ENCODE measurements around the gene MED16.

The MED16 gene

DNA sequence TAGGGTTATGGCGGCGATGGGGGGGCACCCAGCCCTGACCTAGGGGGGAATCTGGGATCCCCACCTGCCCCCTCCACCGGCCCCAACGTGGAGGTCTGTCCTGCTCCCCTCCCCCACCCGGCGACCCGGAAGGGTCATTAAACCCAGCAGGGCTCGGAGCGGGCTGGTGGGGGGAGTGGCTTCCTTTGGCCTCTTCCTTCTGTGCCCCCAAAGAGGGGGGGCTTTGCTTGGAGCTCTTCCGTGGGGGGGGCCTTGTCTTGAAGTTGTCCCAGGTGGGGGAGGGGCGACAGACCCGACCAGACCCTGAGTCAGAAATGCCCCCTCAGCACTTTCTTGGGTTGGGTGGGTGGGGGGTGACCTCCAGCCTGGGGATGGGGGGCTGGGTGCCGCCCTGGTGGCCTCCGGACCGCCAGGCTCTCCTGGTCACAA, 34.4 kb upstream of the MED16 start:
- DNase-seq = no peak

DNA sequence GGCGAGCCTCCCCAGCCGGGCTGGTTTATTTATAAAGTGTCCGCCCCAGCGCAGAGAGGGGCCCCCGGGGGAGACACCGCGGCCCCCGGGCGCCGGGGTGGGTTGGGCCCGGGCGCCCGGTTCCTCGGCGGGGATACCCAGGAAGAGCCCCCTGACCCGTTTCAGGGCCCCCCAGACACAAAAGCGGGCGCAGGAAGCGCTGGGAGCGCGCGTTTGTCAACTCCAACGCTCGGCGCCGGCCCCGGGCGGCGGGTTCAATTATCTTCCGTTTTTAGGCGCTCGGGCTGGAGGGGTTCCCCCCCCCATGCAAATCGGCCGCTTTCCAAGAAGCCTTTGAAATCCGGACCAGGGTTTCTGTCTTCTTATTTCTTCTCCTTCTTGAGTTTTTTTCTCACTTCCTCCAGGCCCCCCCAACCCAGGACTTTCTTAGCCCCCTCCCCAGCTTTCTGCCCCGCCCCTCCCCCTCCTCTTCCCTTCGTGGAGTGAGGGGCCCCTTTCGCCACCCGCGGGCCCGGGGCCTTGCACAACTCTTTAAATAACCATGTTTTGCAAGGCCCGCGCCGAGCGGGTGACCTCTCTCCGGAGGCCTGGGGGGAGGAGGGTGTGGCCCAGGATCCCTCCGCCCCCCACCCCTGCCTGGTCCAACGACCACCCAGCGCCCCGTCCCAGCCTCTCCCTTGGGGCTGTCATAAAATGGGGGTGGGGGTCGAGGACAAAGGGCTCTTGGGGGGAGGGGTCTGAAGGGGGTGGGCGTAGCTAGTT, 33.8 kb upstream of the MED16 start:
- peak; percentile 50 to 72 for DNase-seq

GRCh38 chr19:926323-926588, 33.3 kb upstream of the MED16 start:
- no peak for DNase-seq

- DNase-seq = peak; percentile 79
Observed at GRCh38 chr19:925526-926322, 32.7 kb upstream of the MED16 start, which contains the start of gene ARID3A. TSS of gene ARID3A (plus strand) at chr19:926035. CDS start at chr19:929529, 3,494 bp downstream.

- peak in 1 of 2 donors; percentile 40 for DNase-seq
Observed at GRCh38 chr19:925087-925525, 32.1 kb upstream of the MED16 start.

DNA sequence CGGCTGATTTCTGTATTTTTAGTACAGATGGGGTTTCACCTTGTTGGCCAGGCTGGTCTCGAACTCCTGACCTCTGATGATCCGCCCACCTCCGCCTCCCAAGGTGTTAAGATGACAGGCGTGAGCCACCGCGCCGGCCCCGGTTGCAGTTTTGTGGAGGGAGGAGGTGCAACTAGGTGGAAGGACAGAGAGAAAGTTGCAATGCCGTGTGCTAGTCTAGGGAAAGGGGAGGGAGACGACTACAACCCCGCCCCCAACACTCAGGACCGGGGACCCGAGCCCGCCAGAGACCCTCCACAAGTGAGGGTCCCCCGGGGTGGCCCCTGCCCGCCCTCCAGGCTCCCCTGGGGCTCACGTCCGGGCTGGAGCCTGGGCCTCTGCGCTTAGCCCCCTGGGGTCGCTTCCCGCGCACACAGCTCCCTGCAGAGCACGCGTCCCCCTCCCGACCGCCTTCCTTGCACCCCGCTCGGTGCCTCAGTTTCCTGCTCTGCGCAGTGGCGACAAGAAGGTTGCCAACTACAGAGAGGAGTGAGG, 31.6 kb upstream of the MED16 start:
- DNase-seq = peak; percentile 50 to 63

- peak; percentile 66 to 72 for DNase-seq
Observed at GRCh38 chr19:920051-920864, 27.3 kb upstream of the MED16 start.

GRCh38 chr19:919199-920050, 26.4 kb upstream of the MED16 start:
- DNase-seq = peak in 1 of 2 donors; percentile 57

- peak in 1 of 2 donors; percentile 62 for DNase-seq
Observed at GRCh38 chr19:918481-919198, 25.7 kb upstream of the MED16 start.

- DNase-seq = no peak
Observed at GRCh38 chr19:918152-918437, 25.1 kb upstream of the MED16 start.

GRCh38 chr19:917323-918151, 24.6 kb upstream of the MED16 start, which contains the start of gene KISS1R:
TSS of gene KISS1R (plus strand) at chr19:917333. CDS start at chr19:917503, 170 bp downstream.
- DNase-seq = peak; percentile 43 to 55

DNA sequence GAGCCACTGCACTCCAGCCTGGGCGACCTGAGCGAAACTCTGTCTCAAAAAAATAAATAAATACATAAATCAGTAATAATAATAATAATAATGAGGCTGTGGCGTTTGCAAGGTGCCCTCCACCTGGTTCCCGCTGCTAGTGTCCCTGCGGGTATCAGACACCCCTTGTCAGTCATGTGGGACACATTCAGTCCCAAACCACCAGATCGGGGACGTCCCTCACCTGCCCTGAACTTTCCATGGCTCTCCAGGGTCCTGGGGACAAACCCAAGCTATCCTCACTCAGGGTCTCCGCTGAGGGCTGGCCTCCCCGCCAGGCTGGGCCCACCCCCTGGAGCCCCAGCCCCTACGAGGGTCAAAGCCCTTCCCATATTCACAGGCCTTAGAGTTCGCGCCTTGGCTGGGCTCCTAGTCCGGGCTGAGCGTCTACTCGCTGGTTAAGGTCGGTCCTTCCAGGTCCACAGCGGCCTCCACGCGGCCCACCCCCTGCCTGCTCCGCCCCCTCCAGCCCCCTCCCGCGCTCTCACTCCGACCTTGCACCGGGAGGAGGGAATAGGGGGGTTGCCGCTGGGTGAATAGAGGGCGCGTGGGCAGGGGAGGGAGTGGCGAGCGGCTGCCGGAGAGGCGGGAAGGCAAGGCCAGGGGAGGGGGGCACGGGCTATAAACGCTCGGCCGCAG, 23.8 kb upstream of the MED16 start:
- DNase-seq = peak; percentile 46 to 64

GRCh38 chr19:913080-913748, 20.2 kb upstream of the MED16 start, which contains the start of gene R3HDM4:
TSS of gene R3HDM4 (minus strand) at chr19:913219. CDS start at chr19:913157, 62 bp downstream.
- peak; percentile 84 to 89 for DNase-seq

GRCh38 chr19:912181-913079, 19.4 kb upstream of the MED16 start:
- peak; percentile 44 to 51 for DNase-seq

GRCh38 chr19:911197-912033, 18.4 kb upstream of the MED16 start:
- DNase-seq = no peak

DNA sequence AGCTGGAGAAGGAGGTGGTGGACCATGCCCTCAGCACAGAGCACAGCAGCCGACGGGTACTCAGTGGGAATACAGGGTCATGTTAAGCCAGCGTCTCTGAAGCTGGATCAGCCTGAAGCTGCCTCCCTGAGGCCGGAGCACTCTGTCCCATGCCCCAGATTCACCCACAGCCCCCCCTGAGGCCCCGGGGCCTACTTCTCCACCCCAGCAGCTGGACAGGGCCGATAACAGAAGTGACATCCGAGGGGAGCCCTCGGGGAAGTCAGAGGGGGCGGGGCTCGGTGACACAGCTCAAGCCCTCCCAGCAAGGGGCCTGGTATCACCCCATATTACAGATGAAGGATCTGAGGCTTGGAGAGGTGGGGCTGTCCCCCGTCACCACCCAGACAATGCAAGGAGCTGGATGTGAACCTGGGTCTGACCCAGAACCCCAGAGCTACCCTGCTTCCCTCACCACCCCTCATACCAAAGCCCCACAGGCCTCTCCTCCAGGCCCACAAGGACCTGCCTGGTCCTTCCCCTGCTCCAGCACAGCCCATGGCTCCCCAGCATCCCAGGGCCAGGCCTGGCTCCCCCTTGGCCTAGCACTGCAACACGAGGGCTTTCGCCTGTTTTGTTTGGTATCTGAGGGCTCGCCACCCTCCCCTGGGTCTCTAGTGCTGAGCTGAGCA, 14.3 kb upstream of the MED16 start:
- peak in 1 of 2 donors; percentile 29 for DNase-seq
